A549 (cell line): Measurements from ENCODE around the gene ERLIN1. TPM values are rescaled to one million over a fixed set of nuclear protein-coding genes. Genes with fewer than 3 reads are reported as not detected.

ENCODE experiments used
- ATAC-seq, 2 experiments: fragments of 200-7000 bp in 1 of 2; fragments of >200 bp in 1 of 2; cut with Nextera tagmentation in 1 of 2; cut with Tn5 transposase in 1 of 2; 3 replicates each; pipeline versions ENCODE4 v1.8.0 to v1.9.1; 2018 to 2020; ENCODE audit warnings: mild to moderate bottlenecking in 1 of 2, moderate library complexity in 1 of 2
- CTCF ChIA-PET: fragments of 300-600 bp; sonication (Branson Sonifier 250); formaldehyde crosslinking; extraction: SDS; loops from one replicate; lab custom pipeline; 2021; ENCODE audit warnings: antibody characterized with exemption, inconsistent platforms; lab: Yijun Ruan, JAX
- POLR2A ChIA-PET: fragments of 350-600 bp; formaldehyde crosslinking; extraction: SDS; loops from one replicate; lab custom pipeline; 2021; ENCODE audit warnings: antibody characterized with exemption, inconsistent platforms; lab: Yijun Ruan, JAX
- DNase-seq, 2 experiments: peaks; one replicate each; pipeline versions ENCODE4 v3.0.0 to v3.0.0-alpha.2; 2011 to 2016; ENCODE audit warnings: low read depth in 1 of 2, low spot score in 1 of 2
- FAIRE-seq: peaks from 2 replicates; lab custom pipeline; 2011; peaks lifted over from hg19 to GRCh38; lab: Jason Lieb, UNC
- H3K27ac ChIP-seq, 2 experiments: fragments of >200 bp; sonication (Bioruptor Twin); formaldehyde crosslinking; 3 replicates each; pipeline ENCODE4 v1.5.1; 2016 to 2017
- H3K4me1 ChIP-seq: fragments of >200 bp; sonication (Bioruptor Twin); formaldehyde crosslinking; 3 replicates; pipeline ENCODE4 v1.6.1; 2016
- H3K4me2 ChIP-seq: fragments of >200 bp; sonication (Bioruptor Twin); formaldehyde crosslinking; 3 replicates; pipeline ENCODE4 v1.6.1; 2016
- H3K4me3 ChIP-seq: fragments of >200 bp; sonication (Bioruptor Twin); formaldehyde crosslinking; 3 replicates; pipeline ENCODE4 v1.5.1; 2016
- H3K9me3 ChIP-seq: fragments of >200 bp; sonication (Bioruptor Twin); formaldehyde crosslinking; 3 replicates; pipeline ENCODE4 v1.6.1; 2016
- BCL3 ChIP-seq: fragments of >200 bp; sonication (Bioruptor Twin); formaldehyde crosslinking; IDR thresholded peaks from 3 replicates; pipeline ENCODE4 v1.6.1; 2016
- BHLHE40 ChIP-seq: IDR thresholded peaks from 2 replicates; pipeline ENCODE4 v1.6.1; 2012; ENCODE audit warnings: low read depth, low read length, inconsistent platforms
- CTCF ChIP-seq: fragments of >200 bp; sonication (Bioruptor Twin); formaldehyde crosslinking; IDR thresholded peaks from 3 replicates; pipeline ENCODE4 v1.5.1; 2016
- EHF ChIP-seq: fragments of 250-450 bp; sonication (Bioruptor Pico); IDR thresholded peaks from 2 replicates; pipeline ENCODE4 v1.5.0; 2020; ENCODE audit warnings: mild to moderate bottlenecking
- EHMT2 ChIP-seq: fragments of 200-600 bp; sonication (generic); IDR thresholded peaks from 2 replicates; pipeline ENCODE4 v1.6.1; 2016; ENCODE audit warnings: antibody characterized with exemption, low read depth, mild to moderate bottlenecking, moderate library complexity
- ELK1 ChIP-seq: fragments of 150-350 bp; IDR thresholded peaks from 2 replicates; pipeline ENCODE4 v1.6.1; 2014; ENCODE audit warnings: low read depth, mild to moderate bottlenecking, low read length
- FOSB ChIP-seq: fragments of 250-450 bp; sonication (Bioruptor Pico); IDR thresholded peaks from 2 replicates; pipeline ENCODE4 v1.5.0; 2020; ENCODE audit warnings: mild to moderate bottlenecking, moderate library complexity
- FOXS1 ChIP-seq: fragments of 250-450 bp; sonication (Bioruptor Pico); IDR thresholded peaks from 2 replicates; pipeline ENCODE4 v1.5.0; 2020; ENCODE audit warnings: mild to moderate bottlenecking, moderate library complexity
- HES2 ChIP-seq: fragments of >200 bp; sonication (Bioruptor Twin); formaldehyde crosslinking; IDR thresholded peaks from 2 replicates; pipeline ENCODE4 v1.6.1; 2016
- HEYL ChIP-seq: fragments of 250-450 bp; sonication (Bioruptor Pico); IDR thresholded peaks from 2 replicates; pipeline ENCODE4 v1.8.0; 2021; ENCODE audit warnings: mild to moderate bottlenecking, moderate library complexity
- MYC ChIP-seq: IDR thresholded peaks from 2 replicates; pipeline ENCODE4 v1.6.1; 2012; ENCODE audit warnings: mild to moderate bottlenecking, inconsistent platforms, low read length, improper control_type of control experiment, borderline replicate concordance
- PHF8 ChIP-seq: fragments of 200-600 bp; sonication (generic); IDR thresholded peaks from 2 replicates; pipeline ENCODE4 v1.6.1; 2016; ENCODE audit warnings: low read depth, mild to moderate bottlenecking, antibody characterized with exemption, moderate library complexity, borderline replicate concordance
- RARB ChIP-seq: fragments of 250-450 bp; sonication (Bioruptor Pico); IDR thresholded peaks from 2 replicates; pipeline ENCODE4 v1.8.0; 2021; ENCODE audit warnings: mild to moderate bottlenecking, moderate library complexity
- SREBF2 ChIP-seq: fragments of 450-650 bp; IDR thresholded peaks from 2 replicates; pipeline ENCODE4 v1.6.1; 2014; ENCODE audit warnings: mild to moderate bottlenecking, moderate library complexity
- TFCP2L1 ChIP-seq: fragments of 250-450 bp; sonication (Bioruptor Pico); IDR thresholded peaks from 2 replicates; pipeline ENCODE4 v1.5.0; 2021; ENCODE audit warnings: mild to moderate bottlenecking
- ZNF302 ChIP-seq: fragments of 250-450 bp; sonication (Bioruptor Pico); IDR thresholded peaks from 2 replicates; pipeline ENCODE4 v1.9.0; 2021; ENCODE audit warnings: inconsistent platforms, mild to moderate bottlenecking, moderate library complexity
- ZSCAN20 ChIP-seq: fragments of 250-450 bp; sonication (Bioruptor Pico); IDR thresholded peaks from 2 replicates; pipeline ENCODE4 v1.8.0; 2022; ENCODE audit warnings: mild to moderate bottlenecking, moderate library complexity
- WGBS: methylation state at CpG from one replicate; pipeline ENCODE4 v1.1.6; 2017; ENCODE audit errors: missing lambda C conversion rate; 5-methylcytosine and 5-hydroxymethylcytosine counted together
- polyA plus RNA-seq, 4 experiments: library from polyadenylated mRNA; depleted of rRNA in 3 of 4; stranded (reverse); fragments of >200 nt; fragmentation: RNase III in 1 of 4; extraction: RNeasy Plus Mini Kit Qiagen cat#74134 plus additional on column Dnase treatment in 1 of 4; gene quantifications; 2 replicates in 3 of 4; 3 replicates in 1 of 4; pipeline ENCODE4 v1.2.3, GENCODE V29; 2011 to 2017

The ERLIN1 gene
- polyA plus RNA-seq, 2 of the 4 experiments (the other 2 are of a cell fraction): 62.8 to 78.4 TPM

GRCh38 chr10:100122780-100123179 is 63.0 kb downstream of the ERLIN1 start:
- no peak overlapping the region for H3K4me2 ChIP-seq
- ATAC-seq (no peak), FAIRE-seq (no peak), DNase-seq (no peak)
- CTCF ChIA-PET: interaction anchor here (1.1 to 1.9 kb wide), 3 partner anchors 11 to 277 kb away, joined by 3 to 5 read pairs (median 3); no protein-coding TSS in a partner anchor
- POLR2A ChIA-PET: no interaction called here
- no peak for TF ChIP-seq SREBF2
- H3K9me3 ChIP-seq: no peaks in the 10 kb centered on the region
- H3K4me1 ChIP-seq: no peaks in the 10 kb centered on the region
- no peak overlapping the region for H3K4me3 ChIP-seq
- H3K27ac ChIP-seq: no peak overlapping the region

- POLR2A ChIA-PET: no interaction called here
- 83% methylated on average over 2 of the region's 2 CpGs for WGBS
- CTCF ChIA-PET: no interaction called here
- H3K4me3 ChIP-seq: no peak overlapping the region
- H3K4me2 ChIP-seq: no peak overlapping the region
- TF ChIP-seq PHF8 (no peak), FOSB (CRISPR knock-in tag) (no peak), EHMT2 (no peak), ZNF302 (CRISPR knock-in tag) (no peak), HES2 (no peak), EHF (no peak), MYC (no peak), RARB (CRISPR knock-in tag) (no peak), BHLHE40 (no peak), ZSCAN20 (CRISPR knock-in tag) (no peak), ELK1 (no peak), CTCF (no peak), BCL3 (no peak), HEYL (CRISPR knock-in tag) (no peak)
- H3K4me1 ChIP-seq: no peaks in the 10 kb centered on the region
- DNase-seq (no peak), ATAC-seq (no peak), FAIRE-seq (no peak)
- H3K27ac ChIP-seq: no peak overlapping the region
- no peaks in the 10 kb centered on the region for H3K9me3 ChIP-seq
These were observed 65.3 kb downstream of the ERLIN1 start for GRCh38 chr10:100120550-100120949.

- CTCF ChIA-PET: interaction anchor here (0.6 to 0.7 kb wide), 2 partner anchors 90 to 254 kb away, joined by 3 read pairs; no protein-coding TSS in a partner anchor
- no peak overlapping the region for H3K4me3 ChIP-seq
- TF ChIP-seq FOXS1 (CRISPR knock-in tag) (no peak), TFCP2L1 (no peak)
- TF ChIP-seq, all 56 proteins: peak for 0
- Histone ChIP-seq H3K4me2 (no peak overlapping the region), H3K9me3 (no peaks in the 10 kb centered on the region), H3K4me1 (no peaks in the 10 kb centered on the region), H3K27ac (no peak overlapping the region)
- DNase-seq: no peak
- POLR2A ChIA-PET: no interaction called here
- no peak for FAIRE-seq
- WGBS: 56% methylated on average over 4 of the region's 4 CpGs
- no peak for ATAC-seq
These were observed 66.1 kb downstream of the ERLIN1 start for GRCh38 chr10:100119726-100120125.
